HL-60 (cell line): ENCODE data around the gene BMP7.

Experiments
- POLR2AphosphoS5 ChIP-seq: IDR thresholded peaks from 2 replicates; pipeline ENCODE4 v1.6.1; 2012; ENCODE audit warnings: low read depth
- SPI1 ChIP-seq: IDR thresholded peaks from 2 replicates; pipeline ENCODE4 v1.6.1; 2012; ENCODE audit warnings: low read depth, mild to moderate bottlenecking, borderline replicate concordance
- TF ChIP-seq, protein P1 (sequence below): IDR thresholded peaks from one replicate; pipeline ENCODE4 v1.5.1; 2011; ENCODE audit warnings: low read length, control low read depth, inconsistent platforms; ENCODE audit not compliant: insufficient read depth

- TF ChIP-seq, protein P1, sequence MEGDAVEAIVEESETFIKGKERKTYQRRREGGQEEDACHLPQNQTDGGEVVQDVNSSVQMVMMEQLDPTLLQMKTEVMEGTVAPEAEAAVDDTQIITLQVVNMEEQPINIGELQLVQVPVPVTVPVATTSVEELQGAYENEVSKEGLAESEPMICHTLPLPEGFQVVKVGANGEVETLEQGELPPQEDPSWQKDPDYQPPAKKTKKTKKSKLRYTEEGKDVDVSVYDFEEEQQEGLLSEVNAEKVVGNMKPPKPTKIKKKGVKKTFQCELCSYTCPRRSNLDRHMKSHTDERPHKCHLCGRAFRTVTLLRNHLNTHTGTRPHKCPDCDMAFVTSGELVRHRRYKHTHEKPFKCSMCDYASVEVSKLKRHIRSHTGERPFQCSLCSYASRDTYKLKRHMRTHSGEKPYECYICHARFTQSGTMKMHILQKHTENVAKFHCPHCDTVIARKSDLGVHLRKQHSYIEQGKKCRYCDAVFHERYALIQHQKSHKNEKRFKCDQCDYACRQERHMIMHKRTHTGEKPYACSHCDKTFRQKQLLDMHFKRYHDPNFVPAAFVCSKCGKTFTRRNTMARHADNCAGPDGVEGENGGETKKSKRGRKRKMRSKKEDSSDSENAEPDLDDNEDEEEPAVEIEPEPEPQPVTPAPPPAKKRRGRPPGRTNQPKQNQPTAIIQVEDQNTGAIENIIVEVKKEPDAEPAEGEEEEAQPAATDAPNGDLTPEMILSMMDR, result no peak
- TF ChIP-seq POLR2AphosphoS5 (no peak), SPI1 (no peak)
Observed at GRCh38 chr20:57313951-57314350, 47.5 kb upstream of the BMP7 start.
